ENCODE measurements around the gene ACE. TPM values are rescaled to one million over a fixed set of nuclear protein-coding genes. Genes with fewer than 3 reads are reported as not detected.

ACE gene
- total and polyA plus RNA-seq, 2 donors from 2014 or later, result 4.3 to 12.9 TPM

DNA sequence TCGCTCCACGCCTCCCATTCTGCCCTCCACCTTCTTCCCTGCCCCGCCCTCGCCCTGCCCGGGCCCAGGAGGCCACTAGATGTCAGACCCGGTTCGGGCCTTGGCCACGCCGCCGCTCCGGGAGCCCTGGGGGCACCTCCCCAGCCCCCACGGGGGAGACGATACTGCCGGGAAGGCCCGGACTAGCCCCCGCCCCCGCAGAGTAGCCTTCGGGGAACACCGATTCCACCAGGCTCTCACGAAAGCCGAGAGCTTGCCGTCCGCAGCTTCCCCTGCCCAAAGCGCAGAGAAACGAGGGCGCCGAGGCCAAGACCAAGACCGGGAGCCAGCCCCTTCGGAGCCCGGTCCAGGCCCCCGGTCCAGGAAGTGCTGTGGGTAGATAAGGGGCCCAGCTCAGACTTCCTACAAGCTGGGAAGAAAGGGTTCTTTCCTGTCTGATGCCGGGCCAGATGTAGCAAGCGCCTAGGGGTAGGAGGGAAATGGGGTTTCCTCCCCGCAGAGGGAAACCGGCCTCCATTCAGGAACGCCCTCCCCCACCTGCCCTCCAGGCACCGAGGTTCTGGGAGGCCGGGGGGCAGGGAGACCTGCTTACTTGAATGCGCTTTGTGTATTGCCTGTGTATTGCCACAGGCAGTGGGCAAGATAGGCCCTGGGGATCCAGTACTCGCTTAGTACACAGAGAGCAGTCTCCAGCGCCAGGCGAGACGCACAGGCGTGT is 29.9 kb upstream of the ACE start:
- Histone ChIP-seq H3K4me1 (ENCODE audit: control insufficient read depth in 2 of 3, insufficient read depth in 2 of 3, low read depth in 1 of 3, low read length in 3 of 3) (peaks cover 0 to 12% (median 0%) of the 10 kb centered on the region in 3 donors), H3K27ac (ENCODE audit: low read depth in 2 of 2, low read length in 2 of 2) (peak overlapping the region; percentile 20 to 82), H3K9ac (ENCODE audit: low read length in 3 of 3) (peak overlapping the region in 2 of 3 donors; percentile 48 to 69), H3K9me3 (ENCODE audit: control insufficient read depth in 2 of 3, insufficient read depth in 1 of 3, low read length in 3 of 3) (no peaks in the 10 kb centered on the region), H3K36me3 (ENCODE audit: control insufficient read depth in 2 of 3, insufficient read depth in 3 of 3, low read length in 3 of 3) (no peaks in the 10 kb centered on the region), H3K27me3 (ENCODE audit: control insufficient read depth, insufficient read depth, low read length) (no peaks in the 10 kb centered on the region), H3K4me3 (ENCODE audit: low read length in 3 of 3) (peak overlapping the region; percentile 33 to 68 (median 42))
- DNase-seq (peak in 4 of 5 donors; percentile 40 to 92 (median 65)), FAIRE-seq (no peak)
- TF ChIP-seq, protein P1, sequence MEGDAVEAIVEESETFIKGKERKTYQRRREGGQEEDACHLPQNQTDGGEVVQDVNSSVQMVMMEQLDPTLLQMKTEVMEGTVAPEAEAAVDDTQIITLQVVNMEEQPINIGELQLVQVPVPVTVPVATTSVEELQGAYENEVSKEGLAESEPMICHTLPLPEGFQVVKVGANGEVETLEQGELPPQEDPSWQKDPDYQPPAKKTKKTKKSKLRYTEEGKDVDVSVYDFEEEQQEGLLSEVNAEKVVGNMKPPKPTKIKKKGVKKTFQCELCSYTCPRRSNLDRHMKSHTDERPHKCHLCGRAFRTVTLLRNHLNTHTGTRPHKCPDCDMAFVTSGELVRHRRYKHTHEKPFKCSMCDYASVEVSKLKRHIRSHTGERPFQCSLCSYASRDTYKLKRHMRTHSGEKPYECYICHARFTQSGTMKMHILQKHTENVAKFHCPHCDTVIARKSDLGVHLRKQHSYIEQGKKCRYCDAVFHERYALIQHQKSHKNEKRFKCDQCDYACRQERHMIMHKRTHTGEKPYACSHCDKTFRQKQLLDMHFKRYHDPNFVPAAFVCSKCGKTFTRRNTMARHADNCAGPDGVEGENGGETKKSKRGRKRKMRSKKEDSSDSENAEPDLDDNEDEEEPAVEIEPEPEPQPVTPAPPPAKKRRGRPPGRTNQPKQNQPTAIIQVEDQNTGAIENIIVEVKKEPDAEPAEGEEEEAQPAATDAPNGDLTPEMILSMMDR (IDR thresholded peaks at IDR 0.05; ENCODE audit: borderline replicate concordance, extremely low read depth, insufficient read depth), result peak; percentile 10
- intact Hi-C loops (cut with DNase I), result no loop called here

- Histone ChIP-seq H3K4me3 (ENCODE audit: low read length in 3 of 3) (no peak overlapping the region), H3K27ac (ENCODE audit: low read depth in 2 of 2, low read length in 2 of 2) (peak overlapping the region; percentile 20 to 82), H3K27me3 (ENCODE audit: control insufficient read depth, insufficient read depth, low read length) (no peaks in the 10 kb centered on the region), H3K36me3 (ENCODE audit: control insufficient read depth in 2 of 3, insufficient read depth in 3 of 3, low read length in 3 of 3) (no peaks in the 10 kb centered on the region), H3K9ac (ENCODE audit: low read length in 3 of 3) (peak overlapping the region in 1 of 3 donors; percentile 69), H3K4me1 (ENCODE audit: control insufficient read depth in 2 of 3, insufficient read depth in 2 of 3, low read depth in 1 of 3, low read length in 3 of 3) (peaks cover 0 to 12% (median 0%) of the 10 kb centered on the region in 3 donors), H3K9me3 (ENCODE audit: control insufficient read depth in 2 of 3, insufficient read depth in 1 of 3, low read length in 3 of 3) (no peaks in the 10 kb centered on the region)
- FAIRE-seq (no peak), DNase-seq (no peak)
- TF ChIP-seq, protein P1 (IDR thresholded peaks at IDR 0.05; ENCODE audit: borderline replicate concordance, extremely low read depth, insufficient read depth), result no peak
- intact Hi-C loops (cut with DNase I), result no loop called here
These were observed 29.3 kb upstream of the ACE start for GRCh38 chr17:63447471-63448009.

DNA sequence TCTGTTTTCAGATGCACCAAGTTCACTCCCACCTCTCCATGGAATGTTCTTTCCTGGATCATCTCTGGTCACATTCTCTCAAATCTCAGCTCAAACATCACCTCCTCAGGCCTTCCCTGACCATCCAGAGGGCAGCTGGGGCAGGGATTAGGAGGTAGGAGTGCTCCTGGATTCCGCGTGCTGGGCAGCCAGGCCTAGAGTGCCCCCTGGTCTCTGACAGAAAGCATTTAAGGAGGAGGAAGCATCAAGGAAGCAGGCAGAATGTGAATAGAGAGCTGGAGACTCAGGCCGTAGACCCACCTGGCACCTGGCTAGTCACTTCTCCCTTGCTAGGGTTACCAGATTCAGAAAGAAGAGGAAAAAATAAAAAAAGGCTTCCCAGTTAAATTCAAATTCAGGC is 28.2 kb upstream of the ACE start:
- DNase-seq, result peak in 2 of 5 donors; percentile 33 to 42
- H3K4me1 ChIP-seq (ENCODE audit: control insufficient read depth in 2 of 3, insufficient read depth in 2 of 3, low read depth in 1 of 3, low read length in 3 of 3), result peaks cover 0 to 12% (median 0%) of the 10 kb centered on the region in 3 donors
- no peaks in the 10 kb centered on the region for H3K27me3 ChIP-seq (ENCODE audit: control insufficient read depth, insufficient read depth, low read length)
- no peaks in the 10 kb centered on the region for H3K9me3 ChIP-seq (ENCODE audit: control insufficient read depth in 2 of 3, insufficient read depth in 1 of 3, low read length in 3 of 3)
- no peak overlapping the region for H3K9ac ChIP-seq (ENCODE audit: low read length in 3 of 3)
- TF ChIP-seq, protein P1 (IDR thresholded peaks at IDR 0.05; ENCODE audit: borderline replicate concordance, extremely low read depth, insufficient read depth), result no peak
- no peak for FAIRE-seq
- H3K4me3 ChIP-seq (ENCODE audit: low read length in 3 of 3), result no peak overlapping the region
- intact Hi-C loops (cut with DNase I), result no loop called here
- no peaks in the 10 kb centered on the region for H3K36me3 ChIP-seq (ENCODE audit: control insufficient read depth in 2 of 3, insufficient read depth in 3 of 3, low read length in 3 of 3)
- no peak overlapping the region for H3K27ac ChIP-seq (ENCODE audit: low read depth in 2 of 2, low read length in 2 of 2)

Data from kidney (tissue), 14 donors.